ENCODE results near the gene MMADHC. TPM values are rescaled to one million over a fixed set of nuclear protein-coding genes. Genes with fewer than 3 reads are reported as not detected.

MMADHC gene
- total and polyA plus RNA-seq, 4 donors, result 67.8 to 97.5 (median 88.0) TPM

DNA sequence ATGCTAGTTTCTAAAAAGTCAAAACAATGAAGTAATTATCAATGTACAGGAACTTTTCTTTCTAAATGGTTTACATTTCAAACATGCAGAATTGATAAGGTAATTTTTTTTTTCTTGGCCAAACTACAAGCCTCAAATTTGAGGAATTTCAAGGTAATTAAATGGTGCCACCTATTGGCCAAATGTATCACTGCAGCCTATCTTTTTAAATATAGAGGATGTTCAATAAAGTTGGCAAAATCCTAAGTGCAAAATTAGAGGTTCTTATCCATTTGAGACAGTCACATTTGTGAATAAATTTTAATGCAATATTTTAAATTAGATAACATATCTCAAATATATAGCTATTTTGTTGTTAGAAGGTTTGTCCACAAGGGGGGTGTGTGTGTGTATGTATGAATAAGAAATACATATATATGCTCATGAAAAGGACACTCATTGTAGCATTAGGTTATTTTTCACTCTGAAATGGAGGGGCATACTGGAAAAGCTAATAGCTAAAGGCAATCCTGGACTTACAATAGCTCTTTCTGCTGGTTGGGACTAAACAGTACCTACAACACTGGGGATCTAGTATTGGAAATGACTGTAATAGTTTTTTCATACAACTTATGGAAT lies 26.2 kb downstream of the MMADHC start:
- no peak overlapping the region for H3K4me3 ChIP-seq (ENCODE audit: low read depth in 1 of 3, low read length in 3 of 3)
- TF ChIP-seq EGR1 (IDR thresholded peaks at IDR 0.05; ENCODE audit: low read depth in 2 of 2) (no peak), RAD21 (IDR thresholded peaks at IDR 0.05) (peak; percentile 85 to 90), FOXA2 (IDR thresholded peaks at IDR 0.05) (no peak), ZBTB33 (IDR thresholded peaks at IDR 0.05) (no peak), HNF4A (conservative IDR thresholded peaks at IDR 0.05) (no peak), FOXA1 (IDR thresholded peaks at IDR 0.05) (no peak)
- TF ChIP-seq, protein P1, sequence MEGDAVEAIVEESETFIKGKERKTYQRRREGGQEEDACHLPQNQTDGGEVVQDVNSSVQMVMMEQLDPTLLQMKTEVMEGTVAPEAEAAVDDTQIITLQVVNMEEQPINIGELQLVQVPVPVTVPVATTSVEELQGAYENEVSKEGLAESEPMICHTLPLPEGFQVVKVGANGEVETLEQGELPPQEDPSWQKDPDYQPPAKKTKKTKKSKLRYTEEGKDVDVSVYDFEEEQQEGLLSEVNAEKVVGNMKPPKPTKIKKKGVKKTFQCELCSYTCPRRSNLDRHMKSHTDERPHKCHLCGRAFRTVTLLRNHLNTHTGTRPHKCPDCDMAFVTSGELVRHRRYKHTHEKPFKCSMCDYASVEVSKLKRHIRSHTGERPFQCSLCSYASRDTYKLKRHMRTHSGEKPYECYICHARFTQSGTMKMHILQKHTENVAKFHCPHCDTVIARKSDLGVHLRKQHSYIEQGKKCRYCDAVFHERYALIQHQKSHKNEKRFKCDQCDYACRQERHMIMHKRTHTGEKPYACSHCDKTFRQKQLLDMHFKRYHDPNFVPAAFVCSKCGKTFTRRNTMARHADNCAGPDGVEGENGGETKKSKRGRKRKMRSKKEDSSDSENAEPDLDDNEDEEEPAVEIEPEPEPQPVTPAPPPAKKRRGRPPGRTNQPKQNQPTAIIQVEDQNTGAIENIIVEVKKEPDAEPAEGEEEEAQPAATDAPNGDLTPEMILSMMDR (IDR thresholded peaks at IDR 0.05; ENCODE audit: low read depth, low read length, missing input control), result peak; percentile 87
- H3K36me3 ChIP-seq (ENCODE audit: control insufficient read depth in 4 of 4, insufficient read depth in 3 of 4, low read depth in 1 of 4, low read length in 3 of 4), result peaks cover 0 to 4% (median under 1%) of the 10 kb centered on the region in 4 donors
- DNase-seq (ENCODE audit: low spot score), result no peak
- no peak overlapping the region for H3K9ac ChIP-seq (ENCODE audit: low read depth in 1 of 2, low read length in 2 of 2)
- H3K9me3 ChIP-seq (ENCODE audit: control insufficient read depth in 4 of 4, low read length in 3 of 4), result no peaks in the 10 kb centered on the region
- no peaks in the 10 kb centered on the region for H3K27me3 ChIP-seq (ENCODE audit: control insufficient read depth in 4 of 4, insufficient read depth in 4 of 4, low read length in 3 of 4)
- peaks cover 0 to 13% (median 7%) of the 10 kb centered on the region in 4 donors for H3K4me1 ChIP-seq (ENCODE audit: control insufficient read depth in 4 of 4, insufficient read depth in 4 of 4, low read length in 3 of 4)
- no peak overlapping the region for H3K27ac ChIP-seq (ENCODE audit: low read depth in 1 of 2, low read length in 2 of 2)

DNA sequence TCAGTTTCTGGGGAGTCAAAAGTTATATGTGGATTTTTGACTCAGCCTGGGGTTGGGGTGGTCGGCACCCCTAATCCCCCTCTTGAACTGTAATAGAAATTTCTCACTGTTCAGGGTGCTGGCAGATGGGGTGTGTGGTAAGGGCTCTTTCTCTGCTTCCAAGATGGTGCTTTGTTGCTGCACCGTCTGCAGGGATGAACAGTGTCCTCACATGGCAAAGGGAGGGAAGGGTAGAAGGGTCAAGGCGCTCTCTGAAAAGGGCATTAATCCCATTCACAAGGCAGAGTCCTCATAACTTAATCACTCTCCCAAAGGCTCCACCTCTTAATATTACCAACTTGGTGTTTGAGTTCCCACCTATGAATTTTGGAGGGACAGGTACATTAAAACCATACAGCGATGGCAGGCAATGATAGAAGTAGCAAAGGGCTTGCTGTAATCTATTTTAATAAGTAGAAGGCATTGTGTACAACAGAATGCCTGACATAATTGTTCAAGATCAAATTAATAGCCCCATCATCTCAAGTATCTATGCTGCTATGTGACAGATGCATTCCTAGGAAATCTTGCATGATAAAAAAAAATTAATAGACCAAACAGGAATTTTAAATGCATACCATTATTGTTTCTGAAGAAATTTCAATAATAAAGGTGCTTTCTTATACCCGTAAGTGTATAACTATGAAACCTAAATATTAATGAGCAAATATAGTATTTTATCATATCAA lies 28.1 kb downstream of the MMADHC start:
- TF ChIP-seq ZBTB33 (IDR thresholded peaks at IDR 0.05) (no peak), YY1 (IDR thresholded peaks at IDR 0.05) (no peak), HNF4A (conservative IDR thresholded peaks at IDR 0.05) (no peak), RAD21 (IDR thresholded peaks at IDR 0.05) (no peak), HNF4G (IDR thresholded peaks at IDR 0.05) (no peak), NR2F2 (IDR thresholded peaks at IDR 0.05) (no peak), EGR1 (IDR thresholded peaks at IDR 0.05; ENCODE audit: low read depth in 2 of 2) (no peak), GABPA (IDR thresholded peaks at IDR 0.05 in 1 of 2, conservative IDR thresholded peaks at IDR 0.05 in 1 of 2) (no peak), FOXA2 (IDR thresholded peaks at IDR 0.05) (no peak), TAF1 (conservative IDR thresholded peaks at IDR 0.05) (no peak), JUND (IDR thresholded peaks at IDR 0.05) (no peak), RXRA (IDR thresholded peaks at IDR 0.05) (no peak), FOXA1 (IDR thresholded peaks at IDR 0.05) (no peak), SP1 (IDR thresholded peaks at IDR 0.05) (no peak)
- TF ChIP-seq, protein P1 (IDR thresholded peaks at IDR 0.05; ENCODE audit: low read depth, low read length, missing input control), result no peak
- TF ChIP-seq, protein P2, sequence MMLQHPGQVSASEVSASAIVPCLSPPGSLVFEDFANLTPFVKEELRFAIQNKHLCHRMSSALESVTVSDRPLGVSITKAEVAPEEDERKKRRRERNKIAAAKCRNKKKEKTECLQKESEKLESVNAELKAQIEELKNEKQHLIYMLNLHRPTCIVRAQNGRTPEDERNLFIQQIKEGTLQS (IDR thresholded peaks at IDR 0.05), result no peak
- TF ChIP-seq, protein P3, sequence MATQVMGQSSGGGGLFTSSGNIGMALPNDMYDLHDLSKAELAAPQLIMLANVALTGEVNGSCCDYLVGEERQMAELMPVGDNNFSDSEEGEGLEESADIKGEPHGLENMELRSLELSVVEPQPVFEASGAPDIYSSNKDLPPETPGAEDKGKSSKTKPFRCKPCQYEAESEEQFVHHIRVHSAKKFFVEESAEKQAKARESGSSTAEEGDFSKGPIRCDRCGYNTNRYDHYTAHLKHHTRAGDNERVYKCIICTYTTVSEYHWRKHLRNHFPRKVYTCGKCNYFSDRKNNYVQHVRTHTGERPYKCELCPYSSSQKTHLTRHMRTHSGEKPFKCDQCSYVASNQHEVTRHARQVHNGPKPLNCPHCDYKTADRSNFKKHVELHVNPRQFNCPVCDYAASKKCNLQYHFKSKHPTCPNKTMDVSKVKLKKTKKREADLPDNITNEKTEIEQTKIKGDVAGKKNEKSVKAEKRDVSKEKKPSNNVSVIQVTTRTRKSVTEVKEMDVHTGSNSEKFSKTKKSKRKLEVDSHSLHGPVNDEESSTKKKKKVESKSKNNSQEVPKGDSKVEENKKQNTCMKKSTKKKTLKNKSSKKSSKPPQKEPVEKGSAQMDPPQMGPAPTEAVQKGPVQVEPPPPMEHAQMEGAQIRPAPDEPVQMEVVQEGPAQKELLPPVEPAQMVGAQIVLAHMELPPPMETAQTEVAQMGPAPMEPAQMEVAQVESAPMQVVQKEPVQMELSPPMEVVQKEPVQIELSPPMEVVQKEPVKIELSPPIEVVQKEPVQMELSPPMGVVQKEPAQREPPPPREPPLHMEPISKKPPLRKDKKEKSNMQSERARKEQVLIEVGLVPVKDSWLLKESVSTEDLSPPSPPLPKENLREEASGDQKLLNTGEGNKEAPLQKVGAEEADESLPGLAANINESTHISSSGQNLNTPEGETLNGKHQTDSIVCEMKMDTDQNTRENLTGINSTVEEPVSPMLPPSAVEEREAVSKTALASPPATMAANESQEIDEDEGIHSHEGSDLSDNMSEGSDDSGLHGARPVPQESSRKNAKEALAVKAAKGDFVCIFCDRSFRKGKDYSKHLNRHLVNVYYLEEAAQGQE (IDR thresholded peaks at IDR 0.05), result no peak
- TF ChIP-seq, protein P4, sequence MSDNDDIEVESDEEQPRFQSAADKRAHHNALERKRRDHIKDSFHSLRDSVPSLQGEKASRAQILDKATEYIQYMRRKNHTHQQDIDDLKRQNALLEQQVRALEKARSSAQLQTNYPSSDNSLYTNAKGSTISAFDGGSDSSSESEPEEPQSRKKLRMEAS (IDR thresholded peaks at IDR 0.05), result no peak
- H3K36me3 ChIP-seq (ENCODE audit: control insufficient read depth in 4 of 4, insufficient read depth in 3 of 4, low read depth in 1 of 4, low read length in 3 of 4), result no peaks in the 10 kb centered on the region
- no peak overlapping the region for H3K4me3 ChIP-seq (ENCODE audit: low read depth in 1 of 3, low read length in 3 of 3)
- H3K9me3 ChIP-seq (ENCODE audit: control insufficient read depth in 4 of 4, low read length in 3 of 4), result no peaks in the 10 kb centered on the region
- no peaks in the 10 kb centered on the region for H3K27me3 ChIP-seq (ENCODE audit: control insufficient read depth in 4 of 4, insufficient read depth in 4 of 4, low read length in 3 of 4)
- H3K27ac ChIP-seq (ENCODE audit: low read depth in 1 of 2, low read length in 2 of 2), result no peak overlapping the region
- no peak overlapping the region for H3K9ac ChIP-seq (ENCODE audit: low read depth in 1 of 2, low read length in 2 of 2)
- no peak for DNase-seq (ENCODE audit: low spot score)
- WGBS, result 80% methylated on average over 5 of the region's 5 CpGs
- H3K4me1 ChIP-seq (ENCODE audit: control insufficient read depth in 4 of 4, insufficient read depth in 4 of 4, low read length in 3 of 4), result peaks cover 0 to 13% (median 7%) of the 10 kb centered on the region in 4 donors

All from liver (tissue), 9 donors.